ENCODE measurements around the gene CATSPER2.
"Not testable (repeated sequence)": the region's sequence is repeated elsewhere in the genome, so short reads cannot be mapped to it uniquely, and the experiment has no call there.

Gene CATSPER2

DNA sequence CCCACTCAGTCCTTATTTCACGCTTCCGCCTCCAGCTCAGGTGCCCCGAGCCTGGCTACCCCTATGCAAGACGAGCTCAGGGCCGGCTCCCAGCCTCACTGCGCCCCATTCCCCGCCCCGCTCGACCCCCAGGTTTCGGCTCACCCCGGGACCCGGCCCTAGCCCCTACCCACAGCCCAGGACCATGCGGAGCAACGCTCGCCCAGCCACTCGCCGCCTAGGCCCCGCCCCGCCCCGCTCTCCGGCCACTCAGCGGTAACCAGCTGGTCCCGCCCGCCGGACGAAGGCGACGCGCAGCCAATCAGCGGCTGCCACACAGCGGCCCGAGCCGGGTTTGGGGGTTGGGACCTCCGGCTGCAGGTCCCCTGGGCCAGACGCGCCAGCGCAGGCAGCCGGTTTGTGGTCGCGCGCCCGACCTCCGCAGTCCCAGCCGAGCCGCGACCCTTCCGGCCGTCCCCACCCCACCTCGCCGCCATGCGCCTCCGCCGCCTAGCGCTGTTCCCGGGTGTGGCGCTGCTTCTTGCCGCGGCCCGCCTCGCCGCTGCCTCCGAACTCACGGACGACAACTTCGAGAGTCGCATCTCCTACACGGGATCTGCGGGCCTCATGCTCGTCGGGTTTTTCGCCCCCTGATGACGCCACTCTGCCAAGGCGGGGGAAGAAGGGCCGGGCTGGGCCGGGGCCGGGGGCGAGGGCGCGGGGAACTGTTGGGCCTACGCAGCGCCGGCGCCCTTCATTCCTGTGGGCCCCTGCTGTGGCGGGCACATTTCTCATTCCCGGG lies at the start of gene CATSPER2:
Gene CATSPER2, minus strand, starts transcription at position 196 of the 781 bp plus-strand sequence. CDS start 783 bp downstream, outside the sequence.
- H3K4me3 ChIP-seq (ENCODE audit: low read depth, low read length), result no peak within 1 kb of the TSS
- TF ChIP-seq CTCF (IDR thresholded peaks at IDR 0.05; ENCODE audit: borderline replicate concordance, insufficient read depth, low read depth, low read length), result no peak

DNA sequence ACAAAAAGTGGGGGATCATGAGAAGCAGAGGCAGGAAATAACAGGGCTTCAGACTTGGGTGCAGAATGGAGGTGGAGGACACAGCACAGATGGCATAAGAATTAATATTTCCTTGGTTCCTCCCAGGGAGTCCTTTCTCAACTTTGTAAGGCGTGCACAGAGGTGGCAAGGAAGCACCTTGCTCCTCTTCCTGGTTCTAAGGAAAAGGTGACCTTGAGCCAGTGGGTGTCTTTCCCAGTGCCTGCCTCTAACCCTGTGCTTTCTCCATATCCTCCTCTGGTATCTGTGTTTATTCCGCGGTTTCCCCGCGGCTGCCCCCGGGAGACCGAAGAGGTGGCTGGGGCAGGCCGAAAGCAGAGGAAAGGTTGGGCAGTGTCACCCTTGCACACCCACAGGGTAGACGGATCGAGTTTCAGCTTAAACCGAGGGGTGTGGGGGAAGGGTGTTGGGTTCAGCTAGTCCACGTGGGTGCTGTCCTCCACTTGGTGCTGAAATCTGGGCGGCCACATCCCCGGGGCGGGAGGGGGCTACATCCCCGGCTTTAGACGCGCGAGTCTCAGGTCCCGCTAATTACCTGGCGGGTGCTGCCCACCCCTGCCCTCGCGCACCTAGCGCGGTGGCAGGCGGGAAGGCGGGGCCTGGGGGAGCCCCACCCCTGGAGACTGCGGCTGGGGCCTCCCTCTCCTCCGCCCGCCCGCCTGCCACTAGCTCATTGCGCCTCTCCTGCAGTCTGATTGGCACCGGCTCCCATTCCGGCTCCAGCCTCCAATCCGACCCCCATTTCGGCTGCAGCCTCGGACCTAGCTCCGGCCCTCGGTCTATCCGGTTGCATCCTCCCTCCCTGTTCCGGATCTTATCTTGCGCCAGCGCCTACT lies 44.7 kb upstream of the CATSPER2 start, which contains the start of gene CKMT1A:
Gene CKMT1A, plus strand, starts transcription at position 712 of the 875 bp plus-strand sequence. CDS start 192 bp downstream, outside the sequence.
- H3K4me3 ChIP-seq (ENCODE audit: low read depth, low read length), result not testable (repeated sequence)

DNA sequence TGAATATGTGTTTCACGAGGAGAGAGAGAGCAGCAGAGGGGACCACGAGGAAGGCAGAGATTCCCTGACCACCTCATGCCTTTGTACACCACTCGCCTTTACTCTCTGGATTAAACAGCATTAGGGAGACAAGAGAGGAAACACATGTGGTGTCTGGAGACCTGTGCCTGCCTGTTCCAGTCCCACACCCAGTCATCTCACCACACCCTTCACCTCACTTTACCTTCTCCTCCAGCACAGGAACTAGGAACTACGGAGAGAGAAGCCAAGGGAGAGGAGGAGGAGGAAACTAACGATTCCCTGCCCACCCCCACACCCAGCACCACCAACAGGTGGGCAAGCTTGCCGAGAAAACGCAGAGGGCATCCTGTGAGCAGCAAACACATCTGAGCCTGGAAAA lies 44.0 kb upstream of the CATSPER2 start:
- H3K4me3 ChIP-seq (ENCODE audit: low read depth, low read length), result not testable (repeated sequence)

DNA sequence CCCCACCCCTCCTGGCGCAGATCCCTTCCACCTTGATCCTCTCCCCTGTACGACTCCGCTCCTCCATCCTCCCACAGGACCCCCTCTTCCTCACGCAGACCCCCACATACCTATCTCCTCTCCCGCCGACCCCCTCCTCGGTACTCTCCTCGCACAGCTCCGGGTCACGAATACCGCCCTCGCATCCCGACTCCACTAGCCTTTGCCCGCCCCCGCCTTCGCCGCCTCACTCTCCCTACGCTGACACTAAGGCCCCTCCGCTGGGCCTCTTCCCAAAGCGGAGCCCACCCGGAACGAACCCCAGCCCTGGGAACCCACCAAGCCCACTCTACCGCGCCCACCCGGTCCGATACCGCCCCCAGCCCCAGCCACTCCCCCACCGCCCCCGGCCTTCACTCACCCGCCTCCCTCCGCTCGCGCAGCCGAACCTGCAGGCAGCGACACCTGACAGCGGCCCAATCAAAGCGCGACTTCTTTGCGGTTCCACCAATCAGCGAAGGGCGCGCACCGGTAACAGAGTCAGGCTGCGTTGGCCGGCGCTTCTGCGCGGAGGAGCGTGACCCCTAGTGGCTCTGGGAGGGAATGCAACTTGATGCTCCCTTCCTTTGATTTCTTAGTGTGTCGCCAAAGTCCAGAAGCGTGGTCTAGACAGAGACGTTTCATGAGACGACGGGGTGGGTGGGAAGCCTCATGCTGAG lies 41.1 kb upstream of the CATSPER2 start:
- H3K4me3 ChIP-seq (ENCODE audit: low read depth, low read length), result not testable (repeated sequence)

GRCh38 chr15:43674175-43674574 lies 25.5 kb upstream of the CATSPER2 start:
- H3K4me3 ChIP-seq (ENCODE audit: low read depth, low read length), result not testable (repeated sequence)

DNA sequence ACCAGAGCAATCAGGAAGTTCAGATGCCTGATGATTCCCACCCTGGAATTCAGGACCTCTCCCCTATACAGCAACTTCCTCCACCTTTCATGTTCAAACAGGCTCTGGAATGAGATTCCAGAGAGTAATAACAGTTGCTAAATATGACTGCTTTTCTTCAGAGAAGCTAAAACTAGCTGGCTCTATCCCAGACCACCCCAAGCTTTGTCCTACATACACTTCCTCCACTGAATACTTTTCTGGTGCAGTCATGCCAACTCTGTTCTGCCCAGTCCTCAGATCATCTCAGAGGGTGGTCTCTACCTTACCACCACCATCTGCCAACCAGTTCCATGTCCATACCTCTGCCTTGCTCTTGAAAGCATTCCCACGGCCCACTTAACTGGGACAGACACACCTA lies 17.5 kb upstream of the CATSPER2 start:
- not testable (repeated sequence) for H3K4me3 ChIP-seq (ENCODE audit: low read depth, low read length)

DNA sequence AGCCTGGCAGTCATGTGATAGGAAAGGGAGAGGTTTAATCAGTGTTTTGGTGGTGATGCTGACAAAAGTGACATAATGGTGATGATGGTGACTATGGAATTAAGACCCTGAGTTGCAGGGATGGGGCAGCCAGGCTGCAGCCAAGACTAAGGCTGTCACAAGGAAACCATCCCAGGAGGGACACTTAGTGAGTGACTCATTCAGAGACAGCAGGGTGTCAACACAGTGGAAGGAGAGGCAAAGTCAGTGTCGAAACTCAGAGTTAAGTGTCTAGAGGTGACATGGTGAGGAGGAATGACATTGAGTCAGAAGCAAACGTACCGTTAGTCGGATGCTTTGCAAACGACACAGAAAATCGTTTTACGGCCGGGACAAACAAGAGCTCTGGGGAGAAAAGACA lies 14.7 kb upstream of the CATSPER2 start:
- not testable (repeated sequence) for H3K4me3 ChIP-seq (ENCODE audit: low read depth, low read length)

DNA sequence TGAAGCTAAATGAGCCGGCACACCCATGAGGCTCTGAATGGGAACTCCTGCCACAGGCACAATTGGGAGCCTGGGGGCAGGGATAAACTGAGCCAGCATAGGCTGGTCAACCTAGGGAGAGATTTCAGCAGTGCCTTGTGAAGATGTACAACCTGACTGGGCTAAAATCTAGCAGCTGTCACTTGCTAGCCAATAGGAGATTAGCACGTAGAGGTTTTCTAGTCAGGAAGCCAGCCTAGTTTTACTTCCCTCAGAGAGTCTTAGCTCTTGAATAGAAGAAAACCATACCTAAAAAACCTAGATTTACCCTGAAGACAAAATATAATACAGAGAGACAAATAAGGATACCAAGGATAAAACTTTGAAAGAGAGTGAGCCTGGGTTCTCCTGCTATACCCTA lies 13.6 kb upstream of the CATSPER2 start:
- H3K4me3 ChIP-seq (ENCODE audit: low read depth, low read length), result not testable (repeated sequence)

DNA sequence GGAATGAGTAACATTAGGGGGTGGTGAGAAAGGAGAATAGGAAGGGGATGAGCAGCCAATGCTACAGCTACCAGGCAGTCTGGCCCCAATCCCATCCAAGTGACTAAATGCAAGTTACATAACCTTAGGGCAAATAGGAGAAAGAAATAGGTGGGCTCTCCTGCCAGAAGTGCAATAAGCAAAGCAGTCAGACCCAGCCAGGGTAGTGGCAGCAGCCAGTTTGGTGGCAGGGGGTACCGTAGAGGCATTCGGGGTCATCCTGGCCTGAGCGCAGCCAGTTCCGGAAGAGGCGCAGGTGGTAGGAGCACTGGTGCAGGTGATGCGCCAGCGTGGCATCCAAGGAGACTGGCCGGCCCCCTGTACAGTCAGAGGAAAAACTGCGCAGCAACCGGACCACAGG lies 11.1 kb upstream of the CATSPER2 start:
- H3K4me3 ChIP-seq (ENCODE audit: low read depth, low read length), result not testable (repeated sequence)

- H3K4me3 ChIP-seq (ENCODE audit: low read depth, low read length), result not testable (repeated sequence)
Observed at GRCh38 chr15:43649430-43649926, 834 bp upstream of the CATSPER2 start.

DNA sequence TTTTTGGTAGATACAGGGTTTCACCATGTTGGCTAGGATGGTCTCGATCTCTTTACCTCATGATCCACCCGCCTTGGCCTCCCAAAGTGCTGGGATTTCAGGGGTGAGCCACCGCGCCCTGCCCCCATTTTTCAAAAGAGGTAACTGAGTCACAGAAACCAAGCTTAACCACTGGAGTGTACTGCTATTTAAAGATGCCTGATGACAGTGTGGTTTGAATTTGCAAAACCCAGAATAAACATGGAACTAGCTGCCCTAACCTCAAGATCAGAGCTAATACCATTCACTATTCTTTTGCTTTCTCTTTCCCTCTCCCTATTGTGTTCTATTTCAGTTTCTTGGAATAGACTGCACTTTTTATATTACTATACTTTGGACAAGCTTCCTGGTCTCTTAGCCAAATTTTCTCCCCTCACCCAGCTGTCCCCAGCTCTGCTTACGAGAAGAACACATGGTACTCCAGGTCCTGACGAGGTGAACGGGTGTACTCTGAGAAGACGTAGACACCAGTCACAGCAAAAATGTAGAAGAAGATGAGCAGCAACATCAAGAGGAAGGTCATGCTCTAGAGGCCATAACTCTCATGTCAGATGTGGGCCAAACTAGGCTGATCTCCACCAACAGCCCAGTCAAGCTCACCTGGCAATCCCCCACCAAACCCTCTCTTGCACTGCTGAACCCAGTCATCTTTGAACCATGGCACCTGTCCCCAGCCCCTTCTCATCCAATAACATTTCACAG lies 10.0 kb downstream of the CATSPER2 start:
- not testable (repeated sequence) for H3K4me3 ChIP-seq (ENCODE audit: low read depth, low read length)

- not testable (repeated sequence) for H3K4me3 ChIP-seq (ENCODE audit: low read depth, low read length)
Observed at GRCh38 chr15:43626937-43627336, 21.7 kb downstream of the CATSPER2 start.

DNA sequence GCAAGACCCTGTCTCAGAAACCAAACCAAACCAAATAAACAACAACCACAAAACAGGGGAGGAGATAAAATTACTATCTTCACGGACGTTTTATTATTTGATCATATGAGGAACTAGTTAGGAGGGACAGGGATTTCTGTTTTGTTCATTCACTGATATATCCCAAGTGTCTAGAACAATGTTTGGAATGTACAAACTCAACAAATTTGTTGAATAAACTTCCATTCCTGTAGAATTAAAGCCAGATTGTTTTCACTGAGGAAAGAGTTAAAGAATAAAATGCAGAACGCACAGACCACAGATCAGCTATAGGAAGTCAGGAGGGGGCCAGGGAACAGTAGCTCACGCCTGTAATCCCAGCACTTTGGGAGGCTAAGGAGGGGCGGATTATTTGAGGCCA lies 23.5 kb downstream of the CATSPER2 start:
- H3K4me3 ChIP-seq (ENCODE audit: low read depth, low read length), result no peak overlapping the region
- TF ChIP-seq CTCF (IDR thresholded peaks at IDR 0.05; ENCODE audit: borderline replicate concordance, insufficient read depth, low read depth, low read length), result no peak

GRCh38 chr15:43622068-43622799 lies 26.4 kb downstream of the CATSPER2 start:
- not testable (repeated sequence) for H3K4me3 ChIP-seq (ENCODE audit: low read depth, low read length)

DNA sequence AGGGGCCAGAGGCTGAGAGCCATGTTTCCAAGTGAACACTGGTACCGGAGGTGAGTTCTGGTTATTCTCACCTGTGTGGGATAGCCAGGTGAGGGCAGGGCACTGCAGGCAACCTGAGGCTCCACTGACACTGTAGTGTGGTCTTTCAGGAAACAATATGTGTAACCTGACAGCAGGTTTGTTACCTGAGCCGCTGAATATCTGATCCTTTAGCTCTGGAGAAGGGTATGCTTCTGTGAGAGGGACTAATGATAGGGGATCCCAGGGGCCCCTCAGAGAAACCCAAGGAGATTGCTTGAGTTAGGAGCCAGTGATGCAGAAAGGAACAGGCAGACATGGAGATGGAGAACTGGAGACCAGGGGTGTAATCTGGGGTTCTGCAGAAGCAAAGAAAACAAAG lies 29.9 kb downstream of the CATSPER2 start, which contains the start of gene STRC:
Gene STRC, minus strand, starts transcription at position 101 of the 400 bp plus-strand sequence. Its CDS starts 78 bp downstream, at position 23.
- H3K4me3 ChIP-seq (ENCODE audit: low read depth, low read length), result not testable (repeated sequence)

- H3K4me3 ChIP-seq (ENCODE audit: low read depth, low read length), result not testable (repeated sequence)
Observed at GRCh38 chr15:43617750-43618149, 30.9 kb downstream of the CATSPER2 start.
